ENCODE measurements around the gene TERT.

Gene TERT

DNA sequence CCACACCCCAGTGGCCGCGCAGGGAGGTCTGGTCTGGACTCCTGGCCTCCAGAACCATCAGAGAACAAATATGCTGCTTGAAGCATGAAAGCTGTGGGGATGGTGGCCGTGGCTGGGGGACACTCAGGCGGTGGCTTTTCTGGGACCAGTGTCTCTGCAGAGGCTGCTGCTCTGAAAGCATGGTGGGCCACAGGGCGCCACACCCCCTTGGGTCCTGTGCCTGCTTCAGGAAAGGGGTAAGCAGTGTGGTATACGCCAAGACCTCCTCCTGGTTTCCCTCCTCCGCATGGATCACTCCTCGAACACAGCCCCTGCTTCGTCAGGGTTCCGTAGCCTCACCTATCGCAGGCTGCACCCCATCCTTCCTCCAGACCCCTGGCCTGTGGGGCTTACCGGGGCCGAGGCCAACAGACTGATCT lies 19.7 kb upstream of the TERT start:
- TF ChIP-seq, protein P1, sequence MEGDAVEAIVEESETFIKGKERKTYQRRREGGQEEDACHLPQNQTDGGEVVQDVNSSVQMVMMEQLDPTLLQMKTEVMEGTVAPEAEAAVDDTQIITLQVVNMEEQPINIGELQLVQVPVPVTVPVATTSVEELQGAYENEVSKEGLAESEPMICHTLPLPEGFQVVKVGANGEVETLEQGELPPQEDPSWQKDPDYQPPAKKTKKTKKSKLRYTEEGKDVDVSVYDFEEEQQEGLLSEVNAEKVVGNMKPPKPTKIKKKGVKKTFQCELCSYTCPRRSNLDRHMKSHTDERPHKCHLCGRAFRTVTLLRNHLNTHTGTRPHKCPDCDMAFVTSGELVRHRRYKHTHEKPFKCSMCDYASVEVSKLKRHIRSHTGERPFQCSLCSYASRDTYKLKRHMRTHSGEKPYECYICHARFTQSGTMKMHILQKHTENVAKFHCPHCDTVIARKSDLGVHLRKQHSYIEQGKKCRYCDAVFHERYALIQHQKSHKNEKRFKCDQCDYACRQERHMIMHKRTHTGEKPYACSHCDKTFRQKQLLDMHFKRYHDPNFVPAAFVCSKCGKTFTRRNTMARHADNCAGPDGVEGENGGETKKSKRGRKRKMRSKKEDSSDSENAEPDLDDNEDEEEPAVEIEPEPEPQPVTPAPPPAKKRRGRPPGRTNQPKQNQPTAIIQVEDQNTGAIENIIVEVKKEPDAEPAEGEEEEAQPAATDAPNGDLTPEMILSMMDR (conservative IDR thresholded peaks at IDR 0.05; ENCODE audit: low read length), result no peak
- TF ChIP-seq EZH2phosphoT487 (IDR thresholded peaks at IDR 0.05; ENCODE audit: borderline replicate concordance), result no peak
- Histone ChIP-seq H3K9me3 (ENCODE audit: insufficient read depth, low read depth, low read length) (peaks cover 16% of the 10 kb centered on the region), H3K4me2 (ENCODE audit: low read depth, low read length, poor library complexity, severe bottlenecking) (peak overlapping the region; percentile 87), H3K27me3 (ENCODE audit: insufficient read depth, low read length, poor library complexity, severe bottlenecking) (no peaks in the 10 kb centered on the region), H3K9me2 (replicated peaks; ENCODE audit: low read depth, low read length) (no peaks in the 10 kb centered on the region), H3K9ac (ENCODE audit: low read depth, low read length, poor library complexity, severe bottlenecking) (peak overlapping the region; percentile 98), H2AFZ (ENCODE audit: low read length) (no peak overlapping the region), H3K79me2 (ENCODE audit: insufficient read depth, low read length) (peaks cover 20% of the 10 kb centered on the region), H3F3A (ENCODE audit: low read depth) (peaks cover 51% of the 10 kb centered on the region), H3K36me3 (ENCODE audit: insufficient read depth, low read length) (peaks cover 22% of the 10 kb centered on the region), H3K4me1 (ENCODE audit: insufficient read depth, low read length, poor library complexity, severe bottlenecking) (peaks cover 68% of the 10 kb centered on the region), H4K20me1 (ENCODE audit: insufficient read depth, low read length, poor library complexity, severe bottlenecking) (no peaks in the 10 kb centered on the region), H3K4me3 (ENCODE audit: low read length, poor library complexity, severe bottlenecking) (peak overlapping the region; percentile 77)

DNA sequence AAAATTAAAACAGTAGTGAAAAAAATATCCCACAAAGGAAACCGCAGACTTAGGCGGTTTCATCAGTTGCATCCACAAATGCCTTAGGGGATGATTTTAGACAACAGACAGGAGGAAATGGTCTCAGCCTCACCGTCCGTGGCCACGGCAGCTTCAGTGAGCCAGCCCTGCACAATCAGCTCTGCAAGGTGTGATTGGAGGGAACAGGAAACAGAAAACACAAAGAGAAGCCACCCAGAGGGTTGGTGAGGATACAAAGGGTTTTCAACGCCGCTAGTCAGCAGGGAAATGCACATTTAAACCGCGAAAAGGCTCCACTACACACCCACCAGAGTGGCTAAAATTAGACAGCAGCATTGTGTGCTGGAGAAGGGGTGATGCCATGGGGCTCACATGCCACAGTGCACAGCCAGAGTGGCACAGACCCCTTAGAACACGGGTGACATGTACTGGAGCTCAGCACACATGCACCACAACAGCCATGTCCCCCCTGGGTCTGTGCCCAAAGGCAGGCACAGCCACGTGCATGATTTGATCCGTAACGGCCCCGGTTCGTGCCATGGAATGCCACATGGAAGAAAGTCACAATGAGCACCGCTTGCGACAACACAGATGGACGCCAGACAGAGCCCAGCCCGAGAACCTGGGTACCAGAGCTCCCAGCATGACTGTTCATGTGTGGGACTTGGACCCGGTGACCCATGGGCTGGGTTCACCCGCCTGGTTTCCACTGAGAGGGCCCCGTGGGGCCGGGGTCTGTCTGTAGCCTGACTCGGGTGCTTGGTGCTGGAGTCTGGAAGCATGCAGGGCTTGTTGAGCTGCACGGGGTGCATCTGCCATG lies 18.3 kb upstream of the TERT start:
- Histone ChIP-seq H3K9ac (ENCODE audit: low read depth, low read length, poor library complexity, severe bottlenecking) (peak overlapping the region; percentile 98), H3K4me2 (ENCODE audit: low read depth, low read length, poor library complexity, severe bottlenecking) (peak overlapping the region; percentile 87), H3K4me1 (ENCODE audit: insufficient read depth, low read length, poor library complexity, severe bottlenecking) (peaks cover 77% of the 10 kb centered on the region)

DNA sequence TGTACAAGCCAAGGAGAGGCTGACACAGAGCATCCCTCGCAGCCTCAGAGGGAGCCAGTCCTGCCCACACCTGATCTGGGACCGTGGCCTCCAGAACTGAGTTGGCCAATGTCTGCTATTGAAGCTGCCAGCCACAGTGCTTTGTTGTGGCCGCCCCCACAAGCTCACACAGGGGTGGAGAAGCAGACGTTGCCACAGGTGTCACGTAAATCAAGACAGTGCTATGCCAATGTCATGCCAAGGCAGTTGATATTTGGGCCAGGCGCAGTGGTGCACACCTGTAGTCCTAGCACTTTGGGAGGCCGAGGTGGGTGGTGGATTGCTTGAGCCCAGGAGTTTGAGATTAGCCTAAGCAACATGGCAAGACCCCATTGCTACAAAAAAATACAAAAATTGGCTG lies 17.3 kb upstream of the TERT start:
- Histone ChIP-seq H3F3A (ENCODE audit: low read depth) (peaks cover 47% of the 10 kb centered on the region), H3K27me3 (ENCODE audit: insufficient read depth, low read length, poor library complexity, severe bottlenecking) (no peaks in the 10 kb centered on the region), H3K9me2 (replicated peaks; ENCODE audit: low read depth, low read length) (no peaks in the 10 kb centered on the region), H4K20me1 (ENCODE audit: insufficient read depth, low read length, poor library complexity, severe bottlenecking) (no peaks in the 10 kb centered on the region), H3K9ac (ENCODE audit: low read depth, low read length, poor library complexity, severe bottlenecking) (peak overlapping the region; percentile 63), H3K4me3 (ENCODE audit: low read length, poor library complexity, severe bottlenecking) (peak overlapping the region; percentile 50), H3K4me1 (ENCODE audit: insufficient read depth, low read length, poor library complexity, severe bottlenecking) (peaks cover 70% of the 10 kb centered on the region), H3K79me2 (ENCODE audit: insufficient read depth, low read length) (peaks cover 14% of the 10 kb centered on the region), H3K4me2 (ENCODE audit: low read depth, low read length, poor library complexity, severe bottlenecking) (peak overlapping the region; percentile 62), H3K9me3 (ENCODE audit: insufficient read depth, low read depth, low read length) (peaks cover 16% of the 10 kb centered on the region), H2AFZ (ENCODE audit: low read length) (no peak overlapping the region), H3K36me3 (ENCODE audit: insufficient read depth, low read length) (peaks cover under 1% of the 10 kb centered on the region)
- TF ChIP-seq, protein P1 (conservative IDR thresholded peaks at IDR 0.05; ENCODE audit: low read length), result no peak
- no peak for TF ChIP-seq EZH2phosphoT487 (IDR thresholded peaks at IDR 0.05; ENCODE audit: borderline replicate concordance)

More for the DNA sequence above, 18.3 kb upstream of the TERT start:
- no peak overlapping the region for H2AFZ ChIP-seq (ENCODE audit: low read length)
- H3K36me3 ChIP-seq (ENCODE audit: insufficient read depth, low read length), result peaks cover 11% of the 10 kb centered on the region
- peak overlapping the region; percentile 77 for H3K4me3 ChIP-seq (ENCODE audit: low read length, poor library complexity, severe bottlenecking)
- H4K20me1 ChIP-seq (ENCODE audit: insufficient read depth, low read length, poor library complexity, severe bottlenecking), result no peaks in the 10 kb centered on the region
- peaks cover 16% of the 10 kb centered on the region for H3K79me2 ChIP-seq (ENCODE audit: insufficient read depth, low read length)
- no peak for TF ChIP-seq EZH2phosphoT487 (IDR thresholded peaks at IDR 0.05; ENCODE audit: borderline replicate concordance)
- TF ChIP-seq, protein P1 (conservative IDR thresholded peaks at IDR 0.05; ENCODE audit: low read length), result no peak
- peaks cover 51% of the 10 kb centered on the region for H3F3A ChIP-seq (ENCODE audit: low read depth)
- peaks cover 16% of the 10 kb centered on the region for H3K9me3 ChIP-seq (ENCODE audit: insufficient read depth, low read depth, low read length)
- no peaks in the 10 kb centered on the region for H3K27me3 ChIP-seq (ENCODE audit: insufficient read depth, low read length, poor library complexity, severe bottlenecking)
- no peaks in the 10 kb centered on the region for H3K9me2 ChIP-seq (replicated peaks; ENCODE audit: low read depth, low read length)
